BE2C (cell line): Measurements from ENCODE around the gene PRIMPOL.
A peak's percentile ranks its signal among the peaks of the same experiment; 100 is the strongest.
"Not testable (repeated sequence)": the region's sequence is repeated elsewhere in the genome, so short reads cannot be mapped to it uniquely, and the experiment has no call there.

Source experiments
- DNase-seq: peaks from one replicate; pipeline ENCODE4 v3.0.0-alpha.2; 2020
- H3K27me3 ChIP-seq: fragments of 250-450 bp; sonication (Bioruptor Pico); 2 replicates; pipeline ENCODE4 v1.5.1; 2020; ENCODE audit warnings: mild to moderate bottlenecking
- H3K36me3 ChIP-seq: fragments of 250-450 bp; sonication (Bioruptor Pico); 2 replicates; pipeline ENCODE4 v1.5.1; 2020; ENCODE audit warnings: mild to moderate bottlenecking
- H3K4me1 ChIP-seq: fragments of 250-450 bp; sonication (Bioruptor Pico); 2 replicates; pipeline ENCODE4 v1.5.1; 2020
- H3K4me3 ChIP-seq: 2 replicates; pipeline ENCODE4 v1.5.1; 2011; ENCODE audit warnings: low read depth, low read length
- H3K9me3 ChIP-seq: fragments of 250-450 bp; sonication (Bioruptor Pico); 2 replicates; pipeline ENCODE4 v1.5.1; 2020
- CTCF ChIP-seq: IDR thresholded peaks from 2 replicates; pipeline ENCODE4 v1.5.1; 2012; ENCODE audit warnings: mild to moderate bottlenecking, low read depth, low read length

The PRIMPOL gene

GRCh38 chr4:184728858-184729257, 79.3 kb downstream of the PRIMPOL start:
- Histone ChIP-seq H3K4me3 (no peak overlapping the region), H3K36me3 (peaks cover 54% of the 10 kb centered on the region), H3K9me3 (no peaks in the 10 kb centered on the region), H3K4me1 (no peaks in the 10 kb centered on the region), H3K27me3 (no peaks in the 10 kb centered on the region)
- no peak for DNase-seq
- no peak for TF ChIP-seq CTCF

DNA sequence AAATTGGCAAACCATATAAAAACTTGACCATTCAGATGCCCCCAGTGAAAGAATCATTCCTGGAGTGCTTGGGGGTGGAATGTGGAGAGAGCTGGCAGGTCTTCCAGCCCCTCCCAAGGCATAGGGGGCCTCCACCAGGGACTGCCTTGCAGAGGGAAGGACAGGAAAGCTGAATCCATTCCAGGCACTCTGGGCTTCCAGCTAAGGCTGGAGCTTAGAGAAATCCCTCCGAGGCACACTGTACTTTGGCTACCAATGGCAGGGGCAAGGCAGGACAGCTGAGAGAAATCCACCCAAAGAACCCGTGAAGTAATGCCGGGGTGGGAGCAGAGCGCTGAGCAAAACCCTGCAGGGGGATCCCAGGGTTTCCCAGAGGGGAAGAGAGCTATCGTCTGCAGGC, 80.4 kb downstream of the PRIMPOL start:
- no peak for TF ChIP-seq CTCF
- DNase-seq, result no peak
- H3K27me3 ChIP-seq, result no peaks in the 10 kb centered on the region
- H3K4me3 ChIP-seq, result no peak overlapping the region
- peaks cover 4% of the 10 kb centered on the region; the same call in 1 of the 2 replicates for H3K4me1 ChIP-seq
- peaks cover 43% of the 10 kb centered on the region for H3K36me3 ChIP-seq
- H3K9me3 ChIP-seq, result no peaks in the 10 kb centered on the region

- Histone ChIP-seq H3K4me1 (peaks cover 4% of the 10 kb centered on the region; the same call in 1 of the 2 replicates), H3K36me3 (peaks cover 32% of the 10 kb centered on the region), H3K27me3 (no peaks in the 10 kb centered on the region), H3K9me3 (no peaks in the 10 kb centered on the region), H3K4me3 (no peak overlapping the region)
- TF ChIP-seq CTCF, result no peak
- DNase-seq, result no peak
Measured at GRCh38 chr4:184731056-184731455, 81.5 kb downstream of the PRIMPOL start.

GRCh38 chr4:184732126-184732525, 82.6 kb downstream of the PRIMPOL start:
- Histone ChIP-seq H3K9me3 (no peaks in the 10 kb centered on the region), H3K4me1 (peaks cover 4% of the 10 kb centered on the region; the same call in 1 of the 2 replicates), H3K27me3 (no peaks in the 10 kb centered on the region), H3K36me3 (peaks cover 26% of the 10 kb centered on the region), H3K4me3 (peak overlapping the region; percentile 95)
- no peak for TF ChIP-seq CTCF
- DNase-seq, result no peak

DNA sequence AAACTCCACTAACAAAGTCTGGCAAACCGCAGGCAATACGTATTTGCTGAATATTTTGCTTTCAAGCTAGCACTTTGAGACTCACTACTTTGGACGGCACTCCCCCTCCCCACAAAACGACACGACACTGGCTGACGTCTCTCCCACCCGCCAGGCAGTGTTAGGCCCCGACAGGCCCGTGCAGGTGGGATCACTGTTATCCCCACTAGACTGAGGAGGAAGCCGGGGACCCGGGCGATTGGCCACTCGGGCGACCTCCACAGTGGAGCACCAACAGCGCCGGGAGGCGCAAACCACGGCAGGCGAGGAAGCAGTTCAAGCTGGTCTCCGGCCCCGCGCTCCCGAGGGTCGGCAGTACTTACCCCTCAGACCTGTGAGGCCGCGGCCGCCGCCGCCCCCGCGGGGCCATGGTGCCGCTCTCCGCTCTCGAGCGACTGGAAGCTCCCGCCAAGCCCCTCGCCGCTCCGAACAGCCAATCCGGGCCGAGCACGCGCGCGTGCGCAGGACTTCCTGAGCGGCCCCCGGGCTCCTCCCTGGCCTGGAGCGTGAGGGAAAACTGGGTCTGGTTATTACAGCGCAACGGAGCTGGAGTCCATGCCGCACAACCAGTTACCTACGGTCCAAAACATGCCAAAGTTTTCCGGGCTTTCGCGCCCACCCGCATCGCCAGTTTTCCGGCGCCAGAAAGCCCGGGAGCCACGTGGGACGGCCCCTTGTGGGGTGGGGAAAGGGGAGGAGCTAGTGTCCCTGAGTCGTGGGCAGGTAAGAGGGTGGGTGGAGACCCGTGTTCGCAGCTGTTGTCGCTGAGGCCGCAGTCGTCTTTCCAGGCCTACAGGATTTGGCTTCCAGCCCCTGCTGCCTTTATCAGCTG, 84.4 kb downstream of the PRIMPOL start, which contains the start of gene CENPU:
TSS of gene CENPU (minus strand) at position 443 of the 871 bp plus-strand sequence. CDS start at position 409, 34 bp downstream.
- Histone ChIP-seq H3K36me3 (peaks cover 8% of the 10 kb centered on the region), H3K27me3 (no peaks in the 10 kb centered on the region), H3K4me3 (peak within 1 kb of the TSS; percentile 95), H3K4me1 (peaks cover 4% of the 10 kb centered on the region; the same call in 1 of the 2 replicates), H3K9me3 (no peaks in the 10 kb centered on the region)
- no peak for TF ChIP-seq CTCF
- peak; percentile 98 for DNase-seq

DNA sequence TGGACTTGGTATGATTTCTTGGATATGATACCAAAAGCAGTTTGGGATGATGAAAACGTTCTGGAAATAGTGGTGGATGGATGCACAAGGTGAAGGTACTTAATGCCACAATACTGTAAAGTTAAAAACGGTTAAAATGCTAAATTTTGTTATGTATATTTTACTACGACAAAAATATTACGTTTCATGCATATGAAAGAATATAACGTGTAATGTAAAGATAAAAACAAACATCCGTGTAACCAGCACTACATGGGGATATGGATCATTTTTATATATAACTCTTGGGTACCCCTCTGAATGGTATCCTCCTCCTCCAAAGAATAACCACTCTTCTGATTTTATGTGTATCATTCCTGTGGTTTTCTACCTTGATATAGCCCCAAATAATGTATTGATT, 85.2 kb downstream of the PRIMPOL start:
- Histone ChIP-seq H3K4me1 (peaks cover 4% of the 10 kb centered on the region; the same call in 1 of the 2 replicates), H3K4me3 (peak overlapping the region; percentile 39), H3K9me3 (no peaks in the 10 kb centered on the region), H3K27me3 (no peaks in the 10 kb centered on the region), H3K36me3 (no peaks in the 10 kb centered on the region)
- no peak for DNase-seq
- TF ChIP-seq CTCF, result no peak

DNA sequence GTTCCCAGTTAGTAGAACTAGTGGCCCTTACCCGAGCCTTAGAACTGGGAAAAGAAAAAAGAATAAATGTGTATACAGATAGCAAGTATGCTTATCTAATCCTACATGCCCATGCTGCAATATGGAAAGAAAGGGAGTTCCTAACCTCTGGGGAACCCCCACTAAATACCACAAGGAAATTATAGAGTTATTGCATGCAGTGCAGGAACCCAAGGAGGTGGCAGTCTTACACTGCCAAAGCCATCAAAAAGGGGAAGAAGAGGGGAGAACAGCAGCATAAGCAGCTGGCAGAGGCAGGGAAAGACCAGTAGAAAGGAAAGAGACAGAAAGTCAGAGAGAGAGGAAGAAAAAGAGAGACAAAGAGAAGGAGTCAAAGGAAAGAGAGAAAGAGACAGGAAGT, 90.0 kb downstream of the PRIMPOL start:
- not testable (repeated sequence) for H3K36me3 ChIP-seq, H3K27me3 ChIP-seq, H3K4me1 ChIP-seq, H3K4me3 ChIP-seq, H3K9me3 ChIP-seq, DNase-seq
